Fibroblast of the conjunctiva (primary cell): Measurements from ENCODE around the gene PTPRJ.
A peak's percentile ranks its signal among the peaks of the same experiment; 100 is the strongest.
"Not testable (repeated sequence)": the region's sequence is repeated elsewhere in the genome, so short reads cannot be mapped to it uniquely, and the experiment has no call there.

Source experiments
- DNase-seq: peaks from one replicate; pipeline ENCODE4 v3.0.0-alpha.2; 2010; ENCODE audit warnings: low read depth

Gene PTPRJ

DNA sequence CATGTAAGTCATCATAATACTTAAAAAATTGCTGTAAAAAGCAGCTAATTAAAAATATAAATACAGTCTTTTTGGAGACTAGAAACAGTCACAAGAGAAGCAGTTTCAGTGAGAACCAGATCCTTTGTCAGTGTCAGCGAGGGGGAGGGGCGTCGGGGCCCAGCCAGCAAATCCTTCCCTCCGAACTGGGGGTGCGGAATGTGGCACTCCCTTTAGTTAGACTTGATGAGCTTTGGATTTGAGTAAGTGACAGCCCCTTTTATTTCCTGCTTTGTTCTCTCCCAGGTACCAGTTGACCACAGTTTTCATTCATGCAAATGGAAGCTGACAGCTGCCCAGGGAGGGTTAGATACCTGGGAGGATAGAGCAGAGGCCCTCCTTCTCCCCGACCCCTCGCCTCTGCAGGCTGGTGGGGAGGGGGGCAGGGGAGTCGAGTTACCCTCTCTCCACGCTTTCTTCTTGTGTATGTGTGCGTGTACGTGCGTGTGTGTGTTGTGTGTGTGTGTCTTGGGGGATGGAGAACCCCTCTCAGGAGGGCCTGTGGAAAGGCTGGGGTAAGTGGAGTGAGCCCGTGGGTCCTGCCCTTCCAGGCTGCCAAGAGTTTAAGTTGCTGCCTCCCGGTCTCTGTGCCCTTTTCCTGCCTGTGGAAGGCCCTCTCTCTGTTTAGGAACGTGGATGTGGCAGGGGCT lies 38.3 kb downstream of the PTPRJ start:
- no peak for DNase-seq

DNA sequence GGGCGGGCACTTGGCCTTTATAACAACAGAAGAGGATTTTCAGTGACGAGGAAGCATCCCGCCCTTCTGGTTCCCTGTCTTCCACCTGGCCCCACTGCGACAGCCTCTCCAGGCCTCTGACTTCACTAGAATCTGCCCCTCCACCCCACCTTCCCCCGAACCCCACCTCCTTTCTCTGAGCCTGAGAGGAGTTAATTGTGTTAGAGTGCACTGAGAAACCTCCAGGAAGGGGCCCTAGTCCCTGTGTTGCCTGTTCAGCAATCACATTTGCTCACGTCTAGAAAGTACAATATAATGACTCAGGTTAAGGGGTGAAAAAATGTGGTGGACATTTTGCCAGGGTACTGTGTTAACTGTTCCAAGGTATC lies 38.8 kb downstream of the PTPRJ start:
- no peak for DNase-seq

DNA sequence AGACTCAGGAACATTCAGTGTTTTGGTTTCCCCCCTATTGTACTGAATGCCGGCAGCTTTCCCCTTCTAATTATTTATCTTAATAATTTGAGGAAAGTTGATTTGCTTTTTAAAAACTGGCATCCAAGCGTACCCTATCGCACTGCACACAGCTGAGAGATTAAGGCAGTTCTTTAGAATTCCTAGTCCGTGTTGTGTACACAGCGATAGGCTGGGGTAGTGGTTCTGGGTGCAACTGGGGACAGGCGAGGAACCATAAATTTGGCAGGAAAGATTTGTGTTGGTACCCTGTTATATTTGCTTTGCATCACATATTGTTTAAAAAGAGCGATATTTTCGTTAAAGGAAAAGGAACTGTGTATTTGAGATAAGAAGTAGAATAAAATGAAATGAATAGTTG lies 39.2 kb downstream of the PTPRJ start:
- no peak for DNase-seq

DNA sequence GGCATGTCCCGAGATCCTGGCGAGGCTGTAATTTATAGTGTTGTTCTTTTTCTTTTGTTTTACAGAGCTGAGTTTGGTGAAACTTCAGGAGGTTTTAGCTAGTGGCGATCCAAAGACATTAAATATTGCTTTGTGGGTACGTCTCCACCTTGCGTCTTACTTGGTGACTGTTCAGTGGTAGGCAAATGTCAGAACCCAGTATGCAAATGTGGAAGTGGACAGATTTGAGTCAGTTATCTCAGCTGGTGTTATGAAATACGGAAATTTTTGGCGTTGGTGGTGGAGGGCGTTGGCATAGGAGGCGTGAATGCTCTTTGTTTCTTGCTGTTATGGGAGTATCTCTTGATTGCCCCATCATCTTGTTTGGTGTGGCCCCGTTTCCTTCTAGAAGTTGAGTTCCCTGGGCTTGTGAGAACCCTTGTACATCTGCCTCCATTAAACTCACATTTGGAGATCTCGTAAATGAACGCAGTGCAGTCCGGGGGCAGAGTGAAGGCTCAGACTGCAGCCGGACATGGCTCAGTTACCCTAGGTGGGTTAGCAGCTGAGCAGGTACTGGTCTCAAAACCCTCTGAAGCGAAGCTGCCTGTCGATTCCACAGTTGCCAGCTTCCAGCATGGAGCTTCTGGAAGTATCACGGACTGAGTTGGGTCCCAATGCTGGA lies 39.9 kb downstream of the PTPRJ start:
- no peak for DNase-seq

DNA sequence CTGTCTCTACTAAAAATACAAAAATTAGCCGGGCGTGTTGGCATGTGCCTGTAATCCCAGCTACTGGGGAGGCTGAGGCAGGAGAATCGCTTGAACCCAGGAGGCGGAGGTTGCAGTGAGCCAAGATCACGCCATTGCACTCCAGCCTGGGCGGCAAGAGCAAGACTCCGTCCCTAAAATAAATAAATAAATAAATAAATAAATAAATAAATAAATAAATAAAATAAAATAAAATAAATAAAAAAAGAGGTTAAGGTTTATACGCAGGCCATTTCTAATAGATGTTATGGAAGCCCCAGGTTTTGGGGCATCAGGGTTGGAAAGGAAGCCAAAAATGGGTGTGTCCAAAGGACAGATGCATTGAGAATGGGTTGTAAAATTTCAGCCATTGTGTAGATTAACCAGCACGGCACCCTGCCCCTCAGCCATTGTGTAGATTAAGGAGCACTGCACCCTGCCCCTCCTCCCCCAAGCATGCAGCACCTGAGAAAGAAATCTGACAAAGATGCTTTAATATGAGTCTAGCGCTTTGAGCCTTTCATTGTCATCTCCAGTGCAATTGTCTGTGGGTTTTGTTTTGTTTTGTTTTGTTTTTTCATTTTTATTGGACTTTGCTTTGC lies 41.0 kb downstream of the PTPRJ start:
- DNase-seq = not testable (repeated sequence)

DNA sequence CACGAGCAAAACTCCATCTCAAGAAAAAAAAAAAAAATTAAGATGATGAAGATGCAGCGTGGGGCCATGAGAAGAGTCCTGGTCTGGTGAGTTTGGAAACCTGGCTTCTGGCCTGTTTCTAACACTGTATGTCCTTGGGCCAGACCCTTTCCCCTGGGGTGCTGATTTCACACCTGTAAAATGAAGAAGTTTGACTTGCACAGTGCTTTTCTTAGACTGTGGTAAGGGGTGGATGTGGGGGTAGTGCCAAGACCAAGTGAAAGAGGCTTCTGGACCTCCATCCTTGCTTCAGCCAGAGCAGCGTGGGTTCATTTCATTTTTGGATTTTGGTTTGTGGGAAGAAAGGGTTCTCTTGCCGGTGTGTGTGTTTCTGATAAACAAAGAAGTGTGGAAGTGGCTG lies 42.1 kb downstream of the PTPRJ start:
- no peak for DNase-seq

DNA sequence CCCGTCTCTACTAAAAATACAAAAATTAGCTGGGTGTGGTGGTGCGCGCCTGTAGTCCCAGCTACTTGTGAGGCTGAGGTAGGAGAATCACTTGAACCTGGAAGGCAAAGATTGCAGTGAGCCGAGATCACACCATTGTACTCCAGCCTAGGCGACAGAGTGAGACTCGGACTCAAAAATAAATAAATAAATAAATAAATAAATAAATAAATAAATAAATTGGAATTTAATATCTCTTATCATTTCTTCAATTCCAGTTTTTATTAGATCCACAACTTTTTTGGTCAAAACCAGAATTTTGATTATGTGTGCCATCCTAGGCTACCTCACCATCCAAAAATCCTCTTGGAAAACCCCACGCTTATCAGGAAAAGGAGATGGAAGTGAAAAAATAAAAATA lies 43.2 kb downstream of the PTPRJ start:
- DNase-seq = not testable (repeated sequence)

DNA sequence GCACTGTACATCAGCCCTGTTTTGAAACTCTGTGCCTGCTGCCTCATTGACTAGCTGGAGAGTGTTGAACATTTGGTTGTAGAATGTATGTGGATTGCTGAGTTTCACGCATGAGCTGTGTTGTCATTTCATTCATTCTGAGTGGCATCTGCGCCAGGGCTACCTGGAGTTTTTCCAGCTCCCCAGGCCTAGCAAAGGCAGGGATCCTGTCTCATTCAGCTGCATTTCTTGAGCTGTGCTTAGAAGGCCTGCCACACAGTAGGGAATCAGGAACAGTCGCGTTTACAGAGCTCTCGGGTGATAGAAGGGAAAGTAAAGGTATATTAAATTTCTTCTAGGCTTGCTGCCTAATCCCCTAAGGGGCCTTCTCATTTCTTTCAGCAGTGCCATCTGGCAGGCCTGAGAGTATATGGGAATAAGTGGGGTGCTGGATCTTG lies 44.3 kb downstream of the PTPRJ start:
- DNase-seq = no peak

DNA sequence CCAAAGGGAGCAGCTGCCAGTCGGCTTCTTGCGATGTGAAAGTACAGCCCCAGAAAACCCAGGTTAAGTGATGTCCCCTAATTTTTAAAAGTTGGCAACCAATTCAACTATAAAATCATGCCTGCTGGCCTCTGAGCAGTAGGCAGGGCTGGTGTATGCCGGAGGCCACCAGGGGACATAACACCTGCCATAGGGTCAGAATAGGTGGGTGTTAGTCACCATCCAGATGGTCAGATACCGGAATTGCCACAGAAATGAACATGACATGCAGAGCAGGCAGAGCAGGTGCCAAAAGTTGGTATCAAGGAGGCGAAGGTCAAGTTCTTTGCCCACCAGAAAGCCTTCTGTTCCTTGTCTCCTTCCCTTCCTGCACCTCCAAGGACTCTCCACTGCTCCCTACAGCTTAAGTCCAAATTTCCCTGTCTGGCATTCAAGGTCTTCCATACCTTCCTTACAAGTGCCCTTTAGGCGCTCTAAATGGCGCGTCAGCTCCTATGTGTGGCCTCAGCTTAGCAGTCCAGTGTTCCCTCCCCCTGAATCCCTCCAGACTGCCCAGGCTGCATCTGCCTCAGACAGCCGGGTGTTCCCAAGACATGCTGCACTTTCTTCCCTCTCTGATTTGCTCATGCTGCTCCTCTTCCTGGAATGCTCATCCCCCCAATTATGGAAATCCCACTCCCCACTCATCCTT lies 45.1 kb downstream of the PTPRJ start:
- no peak for DNase-seq

DNA sequence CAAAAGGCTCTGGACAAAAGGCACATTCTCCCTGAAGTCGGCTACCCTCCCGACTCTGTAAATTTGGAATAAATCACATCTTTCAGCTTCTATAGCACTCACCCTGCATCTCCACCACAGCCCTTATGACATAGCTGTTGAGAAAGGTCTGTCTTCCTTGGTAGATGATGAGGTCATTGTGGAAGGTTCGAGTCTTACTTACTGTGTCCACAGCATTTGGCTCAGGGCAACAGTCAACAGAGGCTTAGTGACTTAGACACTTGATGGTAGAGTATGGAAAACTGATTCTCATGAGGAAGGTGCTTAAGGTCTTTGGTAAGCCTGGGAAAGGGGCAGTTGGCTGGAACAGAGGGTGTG lies 45.6 kb downstream of the PTPRJ start:
- DNase-seq = no peak

DNA sequence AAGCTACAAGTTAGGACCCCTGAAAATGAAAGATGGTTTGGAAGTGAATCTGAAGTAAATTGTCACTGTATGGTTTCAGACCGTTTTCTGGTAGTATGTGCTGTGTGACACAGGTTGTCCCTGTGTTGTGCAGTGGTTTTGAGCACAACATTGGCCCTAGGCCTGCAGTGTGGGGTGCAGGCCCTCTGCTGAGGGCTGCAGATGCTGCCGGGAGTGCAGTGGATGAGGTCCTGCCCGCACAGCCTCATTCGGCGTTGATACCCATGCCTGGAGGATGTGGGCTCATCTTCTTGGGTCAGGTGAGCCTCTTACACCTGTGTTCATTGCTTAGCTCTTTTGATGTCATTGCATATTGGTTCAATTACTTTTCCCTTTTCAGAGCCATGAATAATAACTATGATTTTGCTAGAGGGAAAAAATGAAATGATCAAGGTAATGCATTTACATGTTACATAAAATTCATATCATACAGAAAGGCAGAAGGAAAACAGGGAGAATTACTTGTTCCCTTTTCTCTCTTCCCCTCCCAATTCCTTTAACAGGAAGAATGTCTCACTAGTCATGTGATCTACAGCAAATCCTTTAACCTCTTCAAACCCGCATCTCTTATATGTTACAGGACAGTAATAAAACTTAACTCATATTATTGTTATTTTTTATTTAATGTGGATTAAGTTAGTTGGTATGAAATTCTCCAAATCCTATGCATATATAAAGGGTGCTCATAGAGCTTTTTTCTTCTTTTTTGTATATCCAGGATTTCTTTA lies 48.7 kb downstream of the PTPRJ start:
- no peak for DNase-seq

DNA sequence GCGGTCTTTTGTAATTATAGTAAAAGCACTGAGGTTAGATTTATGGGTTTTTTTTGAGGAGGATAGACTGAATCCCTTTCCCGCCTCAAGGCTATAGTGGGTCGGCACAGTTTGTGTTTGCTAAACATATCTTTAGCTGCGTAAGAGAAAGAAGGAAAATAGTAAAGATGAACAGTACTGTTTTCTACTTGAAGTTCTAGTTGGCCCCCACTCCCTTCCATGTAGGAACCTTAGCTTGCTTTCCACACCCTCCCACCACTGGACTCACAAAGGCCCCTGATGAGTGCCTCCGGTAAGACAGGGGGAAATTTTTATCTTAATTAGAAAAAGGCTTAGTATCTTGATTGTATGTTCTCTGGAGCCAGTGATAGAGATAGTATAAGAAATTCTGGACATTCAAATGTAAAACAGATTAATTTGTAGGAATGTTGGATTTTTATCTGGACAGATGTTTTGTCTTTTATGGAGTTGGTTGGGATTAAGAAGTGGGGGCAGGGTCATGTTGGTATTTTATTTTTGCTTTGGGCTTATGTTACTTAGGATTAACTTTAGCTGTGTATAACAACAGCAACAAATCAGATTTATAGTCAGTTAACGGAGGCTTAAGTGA lies 49.4 kb downstream of the PTPRJ start:
- no peak for DNase-seq

DNA sequence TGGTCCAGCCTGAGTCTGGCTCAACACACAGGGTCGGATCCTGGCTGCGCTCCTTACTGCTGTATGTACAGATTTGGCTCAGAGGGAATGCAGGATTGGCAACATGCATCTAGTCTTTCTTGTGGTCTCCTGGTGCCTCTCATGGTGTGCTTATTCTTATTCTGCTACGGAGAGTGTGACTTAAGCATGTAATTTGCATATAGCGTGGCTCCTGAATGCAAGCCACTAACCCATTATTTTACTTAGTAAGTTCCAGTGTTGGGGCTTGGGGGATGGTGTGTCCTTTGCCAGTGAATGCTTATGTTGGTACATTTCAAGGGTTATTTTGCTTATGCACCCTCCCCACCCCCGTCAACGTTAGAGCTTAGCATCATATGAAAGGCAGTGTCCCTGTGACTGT lies 51.2 kb downstream of the PTPRJ start:
- no peak for DNase-seq

DNA sequence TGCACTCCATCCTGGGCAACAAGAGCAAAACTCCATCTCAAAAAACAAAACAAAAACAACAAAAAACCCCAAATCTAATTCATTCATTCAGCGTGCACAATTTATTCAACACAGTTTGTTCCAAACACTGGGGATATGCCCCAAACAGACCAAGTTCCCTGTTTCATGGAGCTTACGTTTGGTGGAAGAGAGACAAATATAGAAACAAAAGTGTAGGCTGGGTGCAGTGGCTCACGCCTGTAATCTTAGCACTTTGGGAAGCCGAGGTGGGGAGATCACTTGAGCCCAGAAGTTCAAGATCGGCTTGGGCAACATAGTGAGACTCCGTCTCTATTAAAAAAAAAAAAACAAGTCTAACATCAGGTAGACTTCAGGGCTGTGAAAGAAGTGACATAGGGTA lies 52.4 kb downstream of the PTPRJ start:
- no peak for DNase-seq

DNA sequence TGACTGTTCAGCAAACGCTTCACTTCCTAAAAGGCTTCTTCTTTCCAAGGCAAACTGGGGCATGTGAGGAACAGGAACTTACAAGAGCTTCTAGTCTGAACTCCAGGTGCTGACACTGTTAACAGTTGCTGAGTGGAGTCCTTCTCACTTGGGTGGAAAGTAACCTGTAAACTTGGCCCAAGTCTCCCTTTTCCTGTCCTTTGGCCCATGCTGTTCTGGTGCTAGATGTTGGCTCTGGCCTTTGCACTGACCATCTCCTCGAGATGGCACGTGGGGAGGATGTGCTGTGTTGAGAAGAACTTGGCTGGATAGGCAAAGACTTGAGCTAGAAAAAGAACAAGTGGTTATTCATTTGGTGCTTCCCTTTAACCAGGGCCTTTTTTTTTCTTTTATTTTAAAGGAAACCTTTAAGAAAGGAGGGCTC lies 53.6 kb downstream of the PTPRJ start:
- DNase-seq = no peak

DNA sequence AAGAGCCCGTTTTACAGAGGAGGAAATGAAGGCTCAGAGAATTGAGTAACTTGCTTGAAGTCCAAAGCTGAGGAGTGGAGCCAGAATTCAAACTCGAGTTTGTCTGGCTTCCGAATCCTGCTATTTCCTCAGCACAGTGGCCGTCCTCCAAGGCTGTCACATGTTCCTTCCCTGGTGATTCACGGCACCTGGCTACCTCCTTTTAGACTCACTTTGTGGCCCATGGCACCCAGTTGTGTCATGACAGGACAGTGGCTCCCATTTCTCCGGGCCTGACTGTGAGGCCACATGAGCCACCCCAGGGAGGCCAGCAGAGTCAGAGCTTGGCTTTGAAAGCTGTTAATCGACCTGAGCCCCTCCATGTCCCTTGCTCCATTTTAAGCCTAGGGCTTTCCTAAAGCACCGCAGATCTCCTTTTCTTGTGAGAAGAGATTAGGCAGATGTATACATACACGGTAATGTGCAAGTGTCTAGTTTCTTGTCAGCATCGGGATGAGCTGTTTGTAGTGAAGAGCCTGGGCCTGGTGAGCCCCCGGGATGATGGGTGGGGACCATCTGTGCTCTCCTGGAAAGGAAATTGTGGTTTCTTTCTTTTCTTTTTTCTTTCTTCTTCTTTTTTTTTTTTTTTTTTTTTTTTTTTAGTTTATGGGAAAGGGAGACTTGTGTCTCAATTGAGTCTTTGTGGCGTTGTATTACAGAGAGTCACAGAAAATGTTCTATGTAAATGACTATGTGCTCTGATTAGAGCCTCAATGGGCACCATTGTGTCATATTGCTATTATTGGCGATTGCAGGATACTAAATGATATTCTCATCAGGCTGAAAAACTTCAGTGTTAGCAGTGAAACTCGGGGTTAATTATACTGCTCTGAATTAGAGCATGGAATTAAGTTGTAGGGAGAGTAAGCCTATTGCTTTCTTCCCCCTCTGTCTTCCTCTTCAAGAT lies 54.8 kb downstream of the PTPRJ start:
- no peak for DNase-seq

DNA sequence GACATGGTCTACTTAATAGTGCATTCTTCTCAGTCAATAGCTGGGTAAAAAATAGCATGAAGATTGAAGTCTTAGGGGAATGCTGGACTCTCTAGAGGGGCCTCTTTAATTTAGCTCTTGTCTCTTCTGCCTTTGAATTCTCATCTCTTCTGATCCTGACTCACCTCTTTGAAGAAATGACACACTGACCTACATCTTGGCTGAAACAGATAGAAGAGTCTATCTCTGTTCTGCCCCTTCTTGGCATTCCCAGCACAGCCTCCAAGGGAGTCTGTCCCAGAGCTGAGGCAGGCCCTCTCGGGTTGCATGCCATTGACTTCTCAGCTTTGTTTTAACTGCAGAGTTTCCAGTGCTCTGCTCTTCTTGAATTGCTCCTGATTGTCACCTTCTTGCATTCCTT lies 55.7 kb downstream of the PTPRJ start:
- DNase-seq = no peak

DNA sequence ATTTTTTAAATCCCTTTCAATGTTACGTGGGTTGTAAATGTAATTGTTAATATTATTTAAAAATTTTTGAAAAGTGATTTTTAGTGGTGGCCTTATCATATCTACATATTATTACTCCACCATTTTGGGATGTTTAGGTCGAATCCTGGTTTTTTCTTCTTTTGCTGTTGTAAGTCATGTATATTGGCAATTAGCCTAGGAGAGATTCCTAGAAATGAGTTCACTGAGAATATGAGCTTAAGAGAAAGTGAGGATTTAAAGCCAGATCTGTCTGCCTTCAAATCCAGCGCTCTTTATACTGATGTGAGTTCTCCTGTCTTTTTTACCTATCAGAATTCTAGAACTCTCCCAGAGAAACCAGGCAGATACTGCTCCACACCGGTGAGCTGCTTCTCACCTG lies 56.1 kb downstream of the PTPRJ start:
- peak; percentile 22 for DNase-seq

DNA sequence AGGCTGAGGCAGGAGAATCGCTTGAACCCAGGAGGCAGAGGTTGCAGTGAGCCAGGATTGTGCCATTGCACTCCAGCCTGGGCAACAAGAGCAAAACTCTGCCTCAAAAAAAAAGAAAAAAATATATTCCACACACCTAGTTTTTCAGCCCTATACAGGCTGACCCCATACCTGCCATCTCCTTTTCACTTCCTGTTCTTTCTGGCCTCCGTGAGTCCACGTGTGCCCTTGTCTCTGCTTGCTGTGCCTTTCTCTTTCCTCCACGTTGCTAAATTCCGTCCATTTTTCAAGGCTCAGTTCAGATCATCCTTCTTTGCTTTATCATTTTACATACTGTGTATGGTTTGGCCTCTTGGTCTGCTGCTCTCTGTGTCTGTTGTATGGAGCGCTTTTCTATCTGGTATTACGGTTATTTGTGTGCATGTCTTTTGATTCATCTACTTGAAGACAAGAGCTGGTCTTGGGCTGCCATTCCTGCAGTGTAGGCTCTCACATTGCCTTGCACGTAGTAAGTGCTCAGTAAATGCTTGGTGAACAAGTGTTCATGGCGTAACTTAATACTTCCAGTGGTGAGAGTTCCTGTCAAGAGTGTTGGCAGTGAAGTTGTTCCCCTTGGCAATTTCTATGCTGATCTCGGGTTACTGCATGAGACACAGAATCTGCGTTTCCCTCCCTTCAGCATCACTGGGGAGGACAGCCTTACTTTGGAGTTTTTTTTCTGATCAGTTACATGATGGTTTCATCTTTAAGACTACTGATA lies 57.5 kb downstream of the PTPRJ start:
- DNase-seq = peak; percentile 49
